GM12874 (cell line): ENCODE results near the gene PRDM11.

Experiments
- TF ChIP-seq, protein P1 (sequence below): IDR thresholded peaks from 2 replicates; pipeline ENCODE4 v1.5.1; 2011; ENCODE audit warnings: low read depth, mild to moderate bottlenecking, control low read depth, low read length, moderate library complexity; ENCODE audit not compliant: insufficient read depth

The PRDM11 gene

DNA sequence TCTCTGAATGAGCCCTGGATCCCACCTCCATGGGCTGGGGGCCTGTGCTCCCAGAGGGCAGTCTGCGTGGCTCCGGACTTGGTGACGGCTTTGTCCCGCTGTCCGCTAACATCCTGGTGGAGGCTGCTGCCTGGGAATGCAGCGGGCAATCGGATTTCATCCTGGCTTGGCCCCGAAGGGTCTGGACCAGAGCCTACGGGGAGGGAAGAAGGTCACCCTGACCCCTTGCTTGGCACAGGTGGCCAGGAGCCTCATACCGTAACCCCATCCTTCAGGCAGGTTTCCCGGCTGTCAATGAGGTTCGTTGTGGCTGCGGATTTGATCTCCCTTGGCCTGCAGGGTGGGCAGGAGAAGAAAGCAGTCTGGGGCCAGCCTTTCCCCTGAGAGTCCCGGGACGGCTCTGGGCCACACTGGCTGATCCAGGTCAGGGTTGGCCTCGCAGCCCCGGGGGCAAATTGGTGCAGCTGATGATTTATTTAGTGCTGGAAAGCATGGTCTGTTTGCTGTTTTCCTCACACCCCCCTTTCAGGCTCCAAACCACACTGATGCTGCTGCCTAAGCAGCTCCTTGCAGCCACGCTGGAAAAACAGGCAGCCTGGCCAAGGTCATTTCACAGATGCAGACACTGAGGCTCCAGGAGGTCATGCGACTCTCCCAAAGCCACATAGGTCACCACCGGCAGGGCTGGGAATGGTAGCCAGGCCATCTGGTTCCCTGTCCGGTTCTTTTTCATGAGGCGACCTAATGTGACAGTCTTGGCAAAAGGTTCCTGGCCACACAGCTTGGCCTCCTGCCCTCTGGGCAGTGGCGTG lies 15.0 kb downstream of the PRDM11 start:
- TF ChIP-seq, protein P1, sequence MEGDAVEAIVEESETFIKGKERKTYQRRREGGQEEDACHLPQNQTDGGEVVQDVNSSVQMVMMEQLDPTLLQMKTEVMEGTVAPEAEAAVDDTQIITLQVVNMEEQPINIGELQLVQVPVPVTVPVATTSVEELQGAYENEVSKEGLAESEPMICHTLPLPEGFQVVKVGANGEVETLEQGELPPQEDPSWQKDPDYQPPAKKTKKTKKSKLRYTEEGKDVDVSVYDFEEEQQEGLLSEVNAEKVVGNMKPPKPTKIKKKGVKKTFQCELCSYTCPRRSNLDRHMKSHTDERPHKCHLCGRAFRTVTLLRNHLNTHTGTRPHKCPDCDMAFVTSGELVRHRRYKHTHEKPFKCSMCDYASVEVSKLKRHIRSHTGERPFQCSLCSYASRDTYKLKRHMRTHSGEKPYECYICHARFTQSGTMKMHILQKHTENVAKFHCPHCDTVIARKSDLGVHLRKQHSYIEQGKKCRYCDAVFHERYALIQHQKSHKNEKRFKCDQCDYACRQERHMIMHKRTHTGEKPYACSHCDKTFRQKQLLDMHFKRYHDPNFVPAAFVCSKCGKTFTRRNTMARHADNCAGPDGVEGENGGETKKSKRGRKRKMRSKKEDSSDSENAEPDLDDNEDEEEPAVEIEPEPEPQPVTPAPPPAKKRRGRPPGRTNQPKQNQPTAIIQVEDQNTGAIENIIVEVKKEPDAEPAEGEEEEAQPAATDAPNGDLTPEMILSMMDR = no peak

DNA sequence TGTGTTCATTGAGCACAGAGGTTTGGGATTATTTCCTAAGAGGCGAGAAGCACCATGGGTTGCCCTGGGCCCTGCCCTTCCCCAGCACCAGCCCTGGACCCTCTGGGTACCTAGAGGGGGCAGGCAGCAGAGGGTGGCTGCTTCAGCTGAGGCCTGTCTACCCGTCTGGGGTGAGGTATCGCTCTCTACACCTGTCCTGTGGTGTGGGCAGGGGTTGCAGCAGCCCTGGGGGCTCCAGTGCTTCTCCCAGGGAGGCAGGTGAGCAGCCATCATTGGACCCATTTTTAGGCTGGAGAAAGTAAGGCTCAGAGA lies 15.6 kb downstream of the PRDM11 start:
- TF ChIP-seq, protein P1 = no peak

GRCh38 chr11:45162916-45163879 lies 16.8 kb downstream of the PRDM11 start:
- TF ChIP-seq, protein P1 = no peak

DNA sequence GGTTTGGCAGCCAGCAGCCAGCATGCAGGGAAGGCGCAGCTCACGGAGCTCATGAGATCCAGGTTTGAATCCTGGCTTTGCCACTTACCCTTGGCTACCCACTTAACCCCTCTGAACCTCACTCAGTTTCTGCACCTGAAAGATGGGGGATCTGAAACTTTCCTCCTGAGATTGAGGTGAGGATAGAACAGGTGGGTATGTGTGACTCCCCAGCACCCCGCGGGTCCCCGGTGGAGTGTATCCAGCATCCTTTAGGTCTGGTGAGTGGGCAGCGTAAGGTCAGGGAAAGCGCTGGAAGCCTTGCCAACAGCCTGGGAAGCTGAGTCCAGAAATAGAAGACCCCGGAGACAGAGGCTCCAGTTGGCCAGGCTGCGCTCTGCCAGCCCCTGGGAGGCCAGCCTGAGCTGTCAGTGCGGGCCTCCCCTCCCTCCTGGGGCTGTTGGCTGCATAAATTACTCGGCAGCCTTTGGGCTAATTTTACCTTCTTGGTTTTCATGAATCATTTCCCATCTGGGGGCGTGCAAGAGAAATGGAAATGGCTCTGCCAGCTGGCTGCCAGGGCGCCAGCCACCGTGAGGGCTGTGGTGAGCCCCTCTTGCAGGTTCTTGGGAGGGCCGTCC lies 17.6 kb downstream of the PRDM11 start:
- TF ChIP-seq, protein P1 = no peak

- TF ChIP-seq, protein P1 = no peak
These were observed 18.9 kb downstream of the PRDM11 start for GRCh38 chr11:45165386-45165785.

GRCh38 chr11:45165806-45166603 lies 19.6 kb downstream of the PRDM11 start:
- TF ChIP-seq, protein P1 = no peak

GRCh38 chr11:45166604-45166897 lies 20.1 kb downstream of the PRDM11 start:
- TF ChIP-seq, protein P1 = no peak
